H1 (cell line): ENCODE data around the gene AOPEP.

Experiments
- CHD2 ChIP-seq: IDR thresholded peaks from 2 replicates; pipeline ENCODE4 v1.6.1; 2012; ENCODE audit warnings: low read length, improper control_type of control experiment
- CTCF ChIP-seq, 3 experiments: IDR thresholded peaks; 1 replicate in 2 of 3; 2 replicates in 1 of 3; pipeline versions ENCODE4 v1.5.1 to v1.6.1; 2011; ENCODE audit warnings: low read length in 3 of 3, mild to moderate bottlenecking in 3 of 3, inconsistent platforms in 2 of 3, low read depth in 1 of 3, moderate library complexity in 1 of 3; ENCODE audit not compliant: insufficient read depth in 1 of 3; ENCODE audit errors: control extremely low read depth in 1 of 3
- POLR2A ChIP-seq, 2 experiments: IDR thresholded peaks; 1 replicate in 1 of 2; 2 replicates in 1 of 2; pipeline ENCODE4 v1.6.1; 2011; ENCODE audit warnings: low read depth in 2 of 2, low read length in 2 of 2, mild to moderate bottlenecking in 2 of 2; ENCODE audit errors: control extremely low read depth in 1 of 2
- SAP30 ChIP-seq: fragments of 300-600 bp; sonication (generic); IDR thresholded peaks from 2 replicates; pipeline ENCODE4 v1.7.1; 2012; ENCODE audit warnings: low read length, moderate library complexity, mild to moderate bottlenecking, inconsistent platforms; ENCODE audit not compliant: insufficient read depth, insufficient replicate concordance
- SIN3A ChIP-seq, 2 experiments: IDR thresholded peaks in 1 of 2; conservative IDR thresholded peaks in 1 of 2; 2 replicates each; pipeline ENCODE4 v1.6.1; 2011 to 2012; ENCODE audit warnings: low read length in 2 of 2, improper control_type of control experiment in 1 of 2, low read depth in 1 of 2, mild to moderate bottlenecking in 1 of 2
- TCF12 ChIP-seq: IDR thresholded peaks from 2 replicates; pipeline ENCODE4 v1.6.1; 2011; ENCODE audit warnings: low read depth, mild to moderate bottlenecking, low read length
- USF2 ChIP-seq: IDR thresholded peaks from 2 replicates; pipeline ENCODE4 v1.6.1; 2011; ENCODE audit warnings: low read length, improper control_type of control experiment
- ZNF274 ChIP-seq: IDR thresholded peaks from 2 replicates; pipeline ENCODE4 v1.7.0; 2012; ENCODE audit warnings: low read length, borderline replicate concordance; ENCODE audit errors: extremely low read depth

- TF ChIP-seq POLR2A (IDR thresholded peaks at IDR 0.05; ENCODE audit: control extremely low read depth in 1 of 2, low read depth in 2 of 2, low read length in 2 of 2): no peak
- no peak for TF ChIP-seq USF2
- no peak for TF ChIP-seq CHD2
- TF ChIP-seq ZNF274: no peak
- no peak for TF ChIP-seq SIN3A (conservative IDR thresholded peaks at IDR 0.05 in 1 of 2, IDR thresholded peaks at IDR 0.05 in 1 of 2; ENCODE audit: low read depth in 1 of 2, low read length in 2 of 2)
- TF ChIP-seq TCF12: no peak
- no peak for TF ChIP-seq CTCF (IDR thresholded peaks at IDR 0.05; ENCODE audit: control extremely low read depth in 1 of 3, insufficient read depth in 1 of 3, low read depth in 1 of 3, low read length in 3 of 3)
- TF ChIP-seq SAP30: no peak
Measured at GRCh38 chr9:95009459-95009858, 283.0 kb downstream of the AOPEP start.
